SK-N-SH treated with all-trans-retinoic acid at 6 μM for 48 hours (cell line): Measurements from ENCODE around the gene RNF44.

Experiments
- ATAC-seq: fragments of 200-7000 bp; cut with Tn5 transposase; 3 replicates; pipeline ENCODE4 v1.9.1; 2020; ENCODE audit warnings: mild to moderate bottlenecking, moderate library complexity
- ARNTL ChIP-seq: fragments of 450-650 bp; formaldehyde crosslinking; IDR thresholded peaks from 2 replicates; pipeline ENCODE4 v1.5.0; 2020; ENCODE audit warnings: low read depth, mild to moderate bottlenecking, moderate library complexity, borderline replicate concordance
- CREB5 ChIP-seq: fragments of 250-450 bp; sonication (Bioruptor Pico); IDR thresholded peaks from 2 replicates; pipeline ENCODE4 v1.5.1; 2020; ENCODE audit warnings: low read depth, mild to moderate bottlenecking, moderate library complexity
- CSDC2 ChIP-seq: fragments of 250-450 bp; sonication (Bioruptor Pico); IDR thresholded peaks from 2 replicates; pipeline ENCODE4 v1.5.0; 2020; ENCODE audit warnings: mild to moderate bottlenecking, moderate library complexity
- CSRNP3 ChIP-seq: fragments of 250-450 bp; sonication (Bioruptor Pico); IDR thresholded peaks from 2 replicates; pipeline ENCODE4 v1.5.1; 2021; ENCODE audit warnings: mild to moderate bottlenecking, moderate library complexity
- ESRRG ChIP-seq: fragments of 250-450 bp; sonication (Bioruptor Pico); IDR thresholded peaks from 2 replicates; pipeline ENCODE4 v1.6.1; 2021; ENCODE audit warnings: mild to moderate bottlenecking
- GLIS3 ChIP-seq: fragments of 250-450 bp; sonication (Bioruptor Pico); IDR thresholded peaks from 2 replicates; pipeline ENCODE4 v1.5.0; 2020; ENCODE audit warnings: mild to moderate bottlenecking, moderate library complexity
- ISL1 ChIP-seq: fragments of 250-450 bp; sonication (Bioruptor Pico); IDR thresholded peaks from 2 replicates; pipeline ENCODE4 v2.1.2; 2022; ENCODE audit warnings: mild to moderate bottlenecking, moderate library complexity
- OSR1 ChIP-seq: fragments of 250-450 bp; sonication (Bioruptor Pico); IDR thresholded peaks from 2 replicates; pipeline ENCODE4 v1.8.0; 2022; ENCODE audit warnings: moderate library complexity, mild to moderate bottlenecking, inconsistent platforms
- PATZ1 ChIP-seq: fragments of 250-450 bp; sonication (Bioruptor Pico); IDR thresholded peaks from 2 replicates; pipeline ENCODE4 v1.8.0; 2020; ENCODE audit warnings: mild to moderate bottlenecking, moderate library complexity, borderline replicate concordance
- POU6F1 ChIP-seq: fragments of 250-450 bp; sonication (Bioruptor Pico); IDR thresholded peaks from 2 replicates; pipeline ENCODE4 v1.8.0; 2021; ENCODE audit warnings: low read depth, mild to moderate bottlenecking, moderate library complexity, borderline replicate concordance
- PPARA ChIP-seq: fragments of 250-450 bp; sonication (Bioruptor Pico); IDR thresholded peaks from 2 replicates; pipeline ENCODE4 v1.5.0; 2020; ENCODE audit warnings: mild to moderate bottlenecking, borderline replicate concordance
- RARB ChIP-seq: fragments of 250-450 bp; sonication (Bioruptor Pico); IDR thresholded peaks from 2 replicates; pipeline ENCODE4 v1.8.0; 2021; ENCODE audit warnings: mild to moderate bottlenecking, moderate library complexity
- SNAI2 ChIP-seq: fragments of 250-450 bp; sonication (Bioruptor Pico); IDR thresholded peaks from 2 replicates; pipeline ENCODE4 v1.5.0; 2020; ENCODE audit warnings: mild to moderate bottlenecking, moderate library complexity
- TOX ChIP-seq: fragments of 250-450 bp; sonication (Bioruptor Pico); IDR thresholded peaks from 2 replicates; pipeline ENCODE4 v1.8.0; 2021; ENCODE audit warnings: mild to moderate bottlenecking, moderate library complexity, borderline replicate concordance
- TSHZ2 ChIP-seq: fragments of 250-450 bp; sonication (Bioruptor Pico); IDR thresholded peaks from 2 replicates; pipeline ENCODE4 v1.5.0; 2020; ENCODE audit warnings: mild to moderate bottlenecking, moderate library complexity
- ZC3H10 ChIP-seq: fragments of 250-450 bp; sonication (Bioruptor Pico); IDR thresholded peaks from 2 replicates; pipeline ENCODE4 v1.5.1; 2021; ENCODE audit warnings: mild to moderate bottlenecking, moderate library complexity
- ZFP3 ChIP-seq: fragments of 250-450 bp; sonication (Bioruptor Pico); IDR thresholded peaks from 2 replicates; pipeline ENCODE4 v1.5.0; 2020; ENCODE audit warnings: mild to moderate bottlenecking, moderate library complexity
- ZFP30 ChIP-seq: fragments of 450-650 bp; formaldehyde crosslinking; IDR thresholded peaks from 2 replicates; pipeline ENCODE4 v1.5.0; 2022; ENCODE audit warnings: mild to moderate bottlenecking, moderate library complexity
- ZNF565 ChIP-seq: fragments of 450-650 bp; formaldehyde crosslinking; conservative IDR thresholded peaks from 2 replicates; pipeline ENCODE4 v1.5.0; 2020; ENCODE audit warnings: low read depth, mild to moderate bottlenecking, moderate library complexity
- ZNF70 ChIP-seq: fragments of 450-650 bp; formaldehyde crosslinking; IDR thresholded peaks from 2 replicates; pipeline ENCODE4 v1.5.0; 2020; ENCODE audit warnings: mild to moderate bottlenecking, moderate library complexity
- ZNF8 ChIP-seq: fragments of 450-650 bp; formaldehyde crosslinking; IDR thresholded peaks from 2 replicates; pipeline ENCODE4 v1.5.0; 2020; ENCODE audit warnings: mild to moderate bottlenecking, moderate library complexity

The RNF44 gene

GRCh38 chr5:176492431-176492830, 44.8 kb downstream of the RNF44 start:
- ATAC-seq, result no peak; the same call in 2 of the 3 replicates
- TF ChIP-seq GLIS3 (CRISPR knock-in tag) (no peak), PPARA (CRISPR knock-in tag) (no peak), ZNF8 (CRISPR knock-in tag) (no peak)
- TF ChIP-seq, all 23 proteins: peak for 0

GRCh38 chr5:176491901-176492300, 45.3 kb downstream of the RNF44 start:
- TF ChIP-seq CSRNP3 (CRISPR knock-in tag), result no peak
- no peak for TF ChIP-seq ZFP3 (CRISPR knock-in tag)
- TF ChIP-seq CREB5 (CRISPR knock-in tag), result no peak
- TF ChIP-seq CSDC2 (CRISPR knock-in tag), result no peak
- no peak for TF ChIP-seq ZNF70
- TF ChIP-seq OSR1 (CRISPR knock-in tag), result no peak
- no peak for TF ChIP-seq PPARA (CRISPR knock-in tag)
- TF ChIP-seq TSHZ2, result no peak
- no peak for TF ChIP-seq ESRRG
- no peak for TF ChIP-seq GLIS3 (CRISPR knock-in tag)
- TF ChIP-seq TOX (CRISPR knock-in tag), result no peak
- no peak for TF ChIP-seq ISL1 (CRISPR knock-in tag)
- TF ChIP-seq ZNF8 (CRISPR knock-in tag), result no peak
- TF ChIP-seq SNAI2 (CRISPR knock-in tag), result no peak
- no peak for TF ChIP-seq ZNF565 (CRISPR knock-in tag)
- TF ChIP-seq ZC3H10 (CRISPR knock-in tag), result no peak
- TF ChIP-seq PATZ1 (CRISPR knock-in tag), result no peak
- no peak for TF ChIP-seq ZFP30 (CRISPR knock-in tag)
- TF ChIP-seq, all 23 proteins: peak for 0

GRCh38 chr5:176491101-176491502, 46.1 kb downstream of the RNF44 start:
- no peak for TF ChIP-seq TSHZ2
- TF ChIP-seq RARB (CRISPR knock-in tag), result no peak
- TF ChIP-seq ARNTL (CRISPR knock-in tag), result no peak
- TF ChIP-seq POU6F1 (CRISPR knock-in tag), result no peak
- TF ChIP-seq CREB5 (CRISPR knock-in tag), result no peak
- no peak for TF ChIP-seq ZNF565 (CRISPR knock-in tag)
- no peak for ATAC-seq

More at GRCh38 chr5:176491901-176492300, 45.3 kb downstream of the RNF44 start:
- no peak for ATAC-seq
